Activated naive CD4-positive, alpha-beta T cell treated with anti-CD3 and anti-CD28 coated beads, Interleukin-2, amount 50 U/mL, for 72 hours (primary cell): ENCODE results near the gene TXNDC11. TPM values are rescaled to one million over a fixed set of nuclear protein-coding genes. Genes with fewer than 3 reads are reported as not detected.

Experiments
- ATAC-seq, 2 donors: fragments of 150-1000 bp; cut with Tn5 transposase; 2 replicates each; pipeline ENCODE4 v1.10.0; 2021; ENCODE audit warnings: mild to moderate bottlenecking in 2 of 2, moderate library complexity in 2 of 2
- DNase-seq, 2 donors: peaks; one replicate each; pipeline ENCODE4 v3.0.0; 2021 to 2022; ENCODE audit warnings: low spot score in 2 of 2
- H3K27ac Mint-ChIP-seq, 2 donors: one replicate each; pipeline ENCODE4 v1.8.0; 2022; ENCODE audit warnings: mild to moderate bottlenecking in 2 of 2, mixed read lengths in 2 of 2
- H3K36me3 Mint-ChIP-seq, 2 donors: one replicate each; pipeline ENCODE4 v1.8.0; 2022; ENCODE audit warnings: mixed read lengths in 2 of 2
- H3K9me3 Mint-ChIP-seq, 2 donors: one replicate each; pipeline ENCODE4 v1.8.0; 2022; ENCODE audit warnings: mixed read lengths in 2 of 2
- total RNA-seq, 2 donors: library from RNA; stranded (reverse); gene quantifications; one replicate each; pipeline ENCODE4 v1.2.3, GENCODE V29; 2022

The TXNDC11 gene
- total RNA-seq, 2 donors from 2014 or later: 26.3 to 32.9 TPM

DNA sequence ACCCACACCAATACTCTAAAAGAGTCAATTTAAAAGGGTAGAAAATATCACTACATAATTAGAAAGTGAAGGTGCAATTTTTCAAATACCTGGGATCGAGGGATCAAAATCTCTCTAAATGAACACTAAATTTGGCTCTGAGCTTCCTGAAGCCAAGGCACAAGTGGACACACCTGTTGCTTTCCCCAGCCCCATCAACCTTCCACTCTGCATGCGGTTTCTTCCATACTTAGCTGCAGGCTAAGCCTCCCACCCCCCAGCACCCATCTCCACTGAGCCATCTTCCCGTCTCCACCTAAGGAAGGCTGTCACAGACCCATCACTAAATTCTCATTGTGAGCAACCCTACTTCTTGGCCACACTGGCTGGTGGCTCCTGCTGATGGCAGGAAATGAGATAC, 30.5 kb downstream of the TXNDC11 start:
- no peak for ATAC-seq
- DNase-seq: no peak
- peak overlapping the region in 1 of 2 donors; percentile 19 for H3K27ac Mint-ChIP-seq
- peaks cover 0 to 10% of the 10 kb centered on the region in 2 donors for H3K36me3 Mint-ChIP-seq
- H3K9me3 Mint-ChIP-seq: no peaks in the 10 kb centered on the region

DNA sequence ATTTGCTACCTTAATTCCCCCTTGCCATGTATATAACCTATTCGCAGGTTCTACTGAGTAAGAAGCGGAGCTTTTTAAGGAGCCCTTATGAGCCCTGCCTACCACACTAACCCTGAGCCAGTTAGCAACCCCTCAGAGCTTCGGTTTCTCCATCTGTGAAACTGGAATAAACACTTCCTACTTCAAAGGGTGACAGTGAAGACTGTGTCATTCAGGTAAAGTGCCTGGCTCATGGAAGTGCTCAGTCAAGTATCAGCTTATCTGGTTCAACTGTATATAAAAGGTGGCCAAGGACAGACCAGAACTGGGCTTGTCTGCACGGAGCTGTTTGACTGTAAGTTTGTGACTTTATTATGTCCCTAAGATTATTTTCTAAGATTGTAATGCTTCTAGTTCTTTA, 31.0 kb downstream of the TXNDC11 start:
- DNase-seq (no peak), ATAC-seq (no peak)
- no peaks in the 10 kb centered on the region for H3K9me3 Mint-ChIP-seq
- peaks cover 0 to 10% of the 10 kb centered on the region in 2 donors for H3K36me3 Mint-ChIP-seq
- H3K27ac Mint-ChIP-seq: peak overlapping the region in 1 of 2 donors; percentile 44

DNA sequence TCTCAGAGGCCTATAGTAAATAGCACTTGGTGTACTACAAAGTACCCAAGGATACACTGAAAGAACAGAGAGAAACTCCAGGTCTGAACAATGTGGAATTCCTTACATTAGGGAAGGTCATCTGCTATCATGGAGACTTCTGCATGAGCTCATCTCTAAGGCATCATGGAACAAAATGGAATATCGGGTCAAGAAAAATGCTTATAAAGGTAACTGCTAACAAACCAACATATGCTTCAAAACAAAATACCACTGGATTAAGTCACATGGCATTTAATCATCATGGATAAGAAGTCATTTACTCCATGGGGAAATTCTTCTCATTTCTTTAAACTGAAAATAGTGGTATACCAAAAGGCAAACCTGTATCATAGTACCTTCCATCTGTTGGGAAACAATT, 34.2 kb downstream of the TXNDC11 start:
- Mint-ChIP-seq H3K27ac (no peak overlapping the region), H3K9me3 (no peaks in the 10 kb centered on the region), H3K36me3 (peaks cover 0 to 11% of the 10 kb centered on the region in 2 donors)
- no peak for ATAC-seq
- no peak for DNase-seq

DNA sequence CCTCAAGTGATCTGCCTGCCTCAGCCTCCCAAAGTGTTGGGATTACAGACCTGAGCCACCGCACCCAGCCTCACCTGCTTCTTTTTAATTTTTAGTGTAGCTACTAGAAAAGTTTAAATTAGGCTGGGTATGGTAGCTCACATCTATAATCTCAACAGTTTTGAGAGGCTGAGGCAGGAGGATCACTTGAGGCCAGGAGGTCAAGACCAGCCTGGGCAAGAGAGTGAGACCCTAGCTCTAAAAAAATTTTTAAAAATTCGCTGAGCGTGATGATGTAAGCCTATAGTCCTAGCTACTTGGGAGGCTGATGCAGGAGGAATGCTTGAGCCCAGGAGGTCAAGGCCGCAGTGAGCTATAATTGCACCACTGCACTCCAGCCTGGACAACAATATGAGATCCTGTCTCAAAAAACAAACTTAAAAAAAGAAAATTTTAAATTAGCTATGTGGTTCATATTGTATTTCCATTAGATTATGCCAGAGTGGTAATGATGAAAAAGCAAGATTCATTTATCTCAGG, 34.9 kb downstream of the TXNDC11 start:
- ATAC-seq (no peak), DNase-seq (no peak)
- no peaks in the 10 kb centered on the region for H3K9me3 Mint-ChIP-seq
- H3K36me3 Mint-ChIP-seq: peaks cover 0 to 11% of the 10 kb centered on the region in 2 donors
- no peak overlapping the region for H3K27ac Mint-ChIP-seq

DNA sequence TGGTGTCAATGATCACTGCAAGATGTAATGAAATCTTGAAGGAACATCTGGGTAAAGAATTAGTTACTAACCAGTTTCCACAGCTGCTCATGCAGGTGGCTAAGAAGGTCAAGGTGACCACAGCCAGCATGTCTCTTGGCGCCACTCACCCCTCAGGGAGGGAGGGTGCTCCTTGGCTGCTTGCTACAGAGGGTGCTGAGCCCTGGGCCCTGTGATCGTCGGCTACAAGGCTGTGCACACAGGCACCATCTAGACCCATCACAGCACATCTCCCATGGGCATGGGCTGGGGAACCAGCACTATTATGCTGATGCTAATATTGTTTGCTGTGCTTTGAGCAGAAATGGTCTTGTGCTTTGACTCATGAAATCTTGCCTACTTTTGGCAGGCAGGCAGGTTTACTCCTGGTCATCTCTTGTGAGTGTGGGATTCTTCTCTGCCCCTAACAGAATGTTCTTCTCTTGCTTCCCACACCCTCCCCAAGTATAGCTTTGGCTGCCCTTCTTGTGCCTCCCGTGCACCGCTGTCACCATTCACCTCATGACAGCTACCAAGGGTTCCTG, 36.4 kb downstream of the TXNDC11 start:
- DNase-seq (no peak), ATAC-seq (peak in 1 of 2 donors; percentile 20)
- Mint-ChIP-seq H3K27ac (no peak overlapping the region), H3K9me3 (no peaks in the 10 kb centered on the region), H3K36me3 (peaks cover 0 to 15% of the 10 kb centered on the region in 2 donors)

DNA sequence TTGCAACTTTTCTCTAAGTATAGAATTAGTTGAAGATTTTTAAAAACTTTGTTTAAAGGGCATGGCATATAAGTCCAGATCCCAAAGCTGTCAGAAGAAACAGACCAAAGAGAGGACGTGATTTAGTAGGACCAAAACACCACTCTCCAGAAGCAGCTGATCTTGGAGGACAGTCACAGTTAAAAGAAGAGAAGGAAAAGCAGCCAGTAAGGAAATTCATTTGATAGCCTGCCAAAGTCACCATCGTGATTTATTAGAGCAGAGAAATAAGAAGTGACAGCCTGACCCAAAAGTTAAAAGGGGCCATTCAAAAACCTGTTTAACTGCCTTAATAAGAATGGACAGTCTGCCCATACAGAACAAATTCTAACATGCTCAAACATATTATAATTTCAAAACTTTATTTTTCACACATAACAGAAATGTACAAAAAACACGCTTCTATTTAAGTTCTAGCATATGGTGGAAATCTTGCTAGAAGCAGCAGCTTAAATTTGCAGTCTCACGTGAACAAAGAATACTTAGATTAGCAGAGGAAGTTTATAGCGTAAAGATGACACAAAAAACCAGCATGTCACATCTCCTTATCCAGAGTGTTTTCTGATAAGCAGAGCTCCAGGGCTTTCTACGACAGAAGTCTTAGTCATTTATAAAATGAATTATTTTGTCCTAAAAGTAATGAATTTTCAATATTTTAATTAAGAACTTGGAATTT, 37.2 kb downstream of the TXNDC11 start:
- no peak for DNase-seq
- Mint-ChIP-seq H3K36me3 (peaks cover 0 to 15% of the 10 kb centered on the region in 2 donors), H3K27ac (no peak overlapping the region), H3K9me3 (no peaks in the 10 kb centered on the region)
- ATAC-seq: no peak

DNA sequence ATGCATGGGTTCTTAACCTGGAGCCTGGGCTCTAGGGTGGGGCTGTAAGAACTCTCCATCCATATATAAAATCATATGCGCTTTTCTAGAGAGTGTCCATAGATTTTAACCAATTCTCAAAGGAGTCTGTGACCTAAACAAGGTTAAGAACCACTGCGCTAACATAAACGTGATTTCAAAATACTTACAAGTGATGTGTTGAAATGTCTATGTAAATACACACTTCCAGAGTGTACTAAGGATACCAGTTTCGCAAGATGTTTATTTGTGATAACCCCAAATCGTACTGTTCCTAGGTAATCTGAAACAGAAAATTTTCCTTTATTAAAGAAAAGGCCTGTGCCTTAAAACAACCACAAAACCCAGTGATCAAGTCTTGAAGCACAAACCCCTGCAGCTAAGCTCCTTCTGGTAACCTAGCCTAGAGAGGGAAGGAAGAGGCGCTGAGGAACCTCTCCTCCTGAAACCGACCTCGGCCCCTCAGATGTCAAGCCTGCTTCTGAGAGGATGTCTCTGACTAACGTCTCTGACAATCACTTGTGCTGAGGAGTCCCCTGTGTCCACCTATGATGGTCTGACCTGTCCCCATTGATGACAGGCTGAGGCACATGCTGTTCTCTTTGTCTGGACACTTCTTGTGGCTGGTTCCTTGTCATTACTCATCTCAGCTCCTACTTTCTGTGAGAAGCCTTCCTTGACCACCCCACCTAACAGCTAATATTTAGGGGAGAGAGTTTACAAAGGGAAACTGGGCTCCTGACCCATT, 42.2 kb downstream of the TXNDC11 start:
- peaks cover 6 to 28% of the 10 kb centered on the region in 2 donors for H3K36me3 Mint-ChIP-seq
- no peak overlapping the region for H3K27ac Mint-ChIP-seq
- H3K9me3 Mint-ChIP-seq: no peaks in the 10 kb centered on the region
- DNase-seq (no peak), ATAC-seq (no peak)

DNA sequence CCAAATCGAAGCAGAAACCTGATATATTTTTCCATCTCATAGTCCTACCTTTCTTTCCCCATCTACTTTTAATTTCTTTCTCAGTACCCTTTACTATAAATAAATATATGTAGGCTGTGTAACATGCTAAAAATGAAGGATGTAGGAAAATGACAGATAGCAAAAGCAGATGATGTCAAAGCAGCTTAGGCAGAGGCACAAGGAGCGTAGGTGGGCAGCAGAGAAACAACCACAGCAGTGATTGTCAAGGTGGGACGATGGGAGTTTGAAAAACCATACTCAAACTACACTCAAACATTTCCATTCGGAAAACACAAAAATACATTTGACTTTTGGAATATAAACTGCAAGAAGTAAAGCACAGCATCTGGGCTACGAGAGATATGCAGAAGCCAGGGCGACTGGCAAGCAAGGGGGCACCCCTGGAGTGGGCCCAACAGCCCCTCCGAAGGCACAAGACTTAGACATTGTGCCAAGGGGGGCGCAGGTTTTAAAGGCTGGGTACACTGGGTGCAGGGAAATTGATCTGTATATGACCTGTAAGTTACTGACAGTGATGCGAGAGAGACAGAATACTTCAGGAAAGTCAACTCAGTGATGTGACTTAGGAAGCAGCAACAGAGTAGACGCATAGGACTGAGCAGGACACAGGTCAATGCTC, 43.3 kb downstream of the TXNDC11 start:
- Mint-ChIP-seq H3K9me3 (no peaks in the 10 kb centered on the region), H3K27ac (peak overlapping the region in 1 of 2 donors; percentile 87), H3K36me3 (peaks cover 6 to 27% of the 10 kb centered on the region in 2 donors)
- no peak for DNase-seq
- no peak for ATAC-seq

DNA sequence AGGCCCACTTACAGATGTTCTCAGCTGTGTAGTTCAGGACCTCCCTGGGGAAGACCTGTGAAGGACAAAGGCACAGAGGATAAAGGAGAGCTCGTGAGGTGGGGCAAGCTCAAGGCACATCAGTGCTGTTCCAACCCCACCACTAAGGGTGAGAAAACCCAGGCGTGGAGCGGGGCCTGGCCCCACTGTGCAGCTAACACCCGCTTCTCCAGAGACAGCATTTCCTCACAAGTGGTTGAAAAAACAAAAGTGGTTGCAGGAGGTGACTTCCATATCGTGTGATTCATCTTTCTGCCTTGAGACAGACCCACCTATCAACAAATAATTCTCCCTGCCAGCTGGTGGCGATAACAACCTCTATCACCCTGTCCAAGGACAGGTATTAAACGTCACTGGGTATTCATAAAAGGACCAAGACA, 44.4 kb downstream of the TXNDC11 start:
- Mint-ChIP-seq H3K9me3 (no peaks in the 10 kb centered on the region), H3K36me3 (peaks cover 6 to 27% of the 10 kb centered on the region in 2 donors), H3K27ac (peak overlapping the region; percentile 15 to 84)
- DNase-seq (peak in 1 of 2 donors; percentile 25), ATAC-seq (peak; percentile 73 to 80)

DNA sequence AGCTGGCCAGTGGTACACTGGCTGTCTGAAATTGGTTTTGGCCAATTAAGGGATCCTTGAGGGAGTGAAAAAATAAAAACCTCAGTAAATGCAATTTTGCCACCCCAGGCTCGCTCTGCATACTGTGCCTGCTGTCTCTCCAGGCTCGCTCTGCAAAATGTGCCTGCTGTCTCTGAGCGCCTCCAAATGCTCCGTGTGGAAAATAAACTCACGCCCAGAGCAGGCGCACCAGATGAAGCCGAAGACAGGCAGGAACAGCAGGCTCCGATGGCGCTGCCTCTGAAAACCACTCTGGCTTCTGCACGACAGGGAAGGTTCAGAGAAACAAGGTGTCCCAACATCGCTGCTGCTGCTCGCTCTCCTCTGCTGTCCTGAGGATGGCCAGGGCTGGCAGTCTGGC, 45.3 kb downstream of the TXNDC11 start:
- Mint-ChIP-seq H3K36me3 (peaks cover 6 to 28% of the 10 kb centered on the region in 2 donors), H3K27ac (peak overlapping the region; percentile 31 to 56), H3K9me3 (no peaks in the 10 kb centered on the region)
- no peak for ATAC-seq
- DNase-seq: no peak

DNA sequence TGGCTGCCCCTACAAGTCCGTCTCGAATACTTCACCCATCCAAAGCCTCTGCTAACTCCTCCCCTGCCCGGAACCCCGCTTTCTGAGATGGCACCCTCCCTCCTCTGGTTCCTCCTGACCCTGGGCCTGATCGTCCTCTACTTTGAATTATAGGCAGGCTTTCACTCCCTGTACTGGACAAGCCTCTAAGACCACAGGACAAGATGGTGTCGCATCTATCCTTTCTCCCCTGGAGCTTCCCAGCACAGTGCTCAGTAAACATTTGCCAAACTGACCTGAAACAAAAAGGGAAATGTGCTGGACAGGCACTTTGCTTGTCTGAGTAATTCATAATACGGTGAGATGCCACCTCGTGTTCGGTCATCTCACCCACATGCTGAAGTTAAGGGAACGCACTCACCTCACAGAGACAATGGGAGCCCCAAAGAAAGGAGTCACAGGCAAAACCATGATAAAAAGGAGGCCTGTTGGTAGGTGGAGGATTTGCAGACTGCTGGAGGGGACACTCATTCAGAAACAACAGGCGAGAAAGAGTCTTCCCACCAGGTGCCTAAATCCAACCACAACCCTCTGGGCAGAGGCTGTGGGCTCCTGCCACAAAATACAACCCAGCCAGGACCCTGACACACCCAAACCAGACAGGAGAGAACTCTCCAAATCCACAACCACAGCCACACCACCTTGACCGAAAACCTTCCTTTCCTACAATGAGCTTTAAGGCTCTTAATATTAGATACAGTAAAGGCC, 46.2 kb downstream of the TXNDC11 start:
- Mint-ChIP-seq H3K9me3 (no peaks in the 10 kb centered on the region), H3K36me3 (peaks cover 14 to 31% of the 10 kb centered on the region in 2 donors), H3K27ac (peak overlapping the region; percentile 31 to 62)
- ATAC-seq (peak; percentile 45 to 56), DNase-seq (no peak)

DNA sequence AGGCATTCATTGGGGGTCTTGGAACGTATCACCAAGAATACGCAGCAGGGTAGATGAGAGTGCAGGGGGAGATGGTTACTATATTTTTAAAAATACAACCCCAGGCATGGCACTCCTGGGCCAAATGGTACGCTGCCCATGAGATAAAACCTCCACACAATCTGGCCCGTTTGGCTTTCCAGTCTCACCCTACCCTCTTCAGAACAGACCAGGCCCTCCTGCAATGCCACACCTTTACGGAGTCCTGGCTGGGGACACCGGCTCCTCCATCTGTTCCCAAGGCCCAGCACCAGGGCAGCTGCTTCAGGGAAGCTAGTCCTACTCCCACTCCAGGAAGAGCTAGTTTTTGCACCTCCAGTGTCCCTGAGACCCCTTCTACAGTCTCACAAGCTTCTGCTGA, 50.0 kb downstream of the TXNDC11 start:
- Mint-ChIP-seq H3K27ac (peak overlapping the region in 1 of 2 donors; percentile 38), H3K9me3 (no peaks in the 10 kb centered on the region), H3K36me3 (peaks cover 22 to 35% of the 10 kb centered on the region in 2 donors)
- DNase-seq (no peak), ATAC-seq (no peak)

DNA sequence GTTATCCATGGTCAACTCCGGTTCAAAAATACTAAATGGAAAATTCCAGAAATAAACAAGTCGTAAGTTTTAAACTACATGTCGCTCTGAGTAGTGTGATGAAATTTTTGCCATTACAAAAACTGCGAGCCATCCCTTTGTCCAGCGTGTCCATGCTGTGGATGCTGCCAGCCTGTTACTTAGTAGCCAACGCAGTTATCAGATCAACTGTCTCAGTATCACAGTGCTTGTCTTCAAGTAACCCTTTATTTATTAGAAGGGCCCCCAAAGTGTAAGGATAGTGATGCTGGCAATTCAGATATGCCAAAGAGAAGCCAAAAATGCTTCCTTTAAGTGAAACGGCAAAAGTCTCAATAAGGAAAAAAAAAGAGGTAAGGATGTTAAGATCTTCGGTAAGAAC, 50.5 kb downstream of the TXNDC11 start:
- no peaks in the 10 kb centered on the region for H3K9me3 Mint-ChIP-seq
- no peak for DNase-seq
- no peak for ATAC-seq
- peak overlapping the region in 1 of 2 donors; percentile 53 for H3K27ac Mint-ChIP-seq
- H3K36me3 Mint-ChIP-seq: peaks cover 26 to 38% of the 10 kb centered on the region in 2 donors

DNA sequence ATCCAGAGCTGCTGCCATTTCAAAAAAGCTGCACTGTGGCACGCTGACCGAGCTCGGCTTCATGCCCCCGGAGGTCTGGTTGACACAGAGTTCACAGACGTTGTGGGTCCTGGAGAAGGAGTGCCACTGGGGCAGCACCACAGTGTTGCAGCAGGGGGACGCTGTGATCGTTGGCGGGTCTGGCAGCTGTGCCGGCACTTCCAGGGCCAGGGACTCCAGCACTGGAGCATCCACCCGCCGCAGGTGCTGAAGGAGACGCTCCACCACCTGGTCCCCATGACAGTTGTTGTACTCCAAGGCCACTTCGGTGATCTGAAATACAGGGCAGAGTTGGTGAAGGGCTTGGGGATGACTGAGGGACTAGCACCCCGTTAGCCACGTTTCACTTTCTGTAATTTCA, 50.9 kb downstream of the TXNDC11 start:
- Mint-ChIP-seq H3K36me3 (peaks cover 26 to 38% of the 10 kb centered on the region in 2 donors), H3K27ac (peak overlapping the region in 1 of 2 donors; percentile 53)
- no peak for ATAC-seq

DNA sequence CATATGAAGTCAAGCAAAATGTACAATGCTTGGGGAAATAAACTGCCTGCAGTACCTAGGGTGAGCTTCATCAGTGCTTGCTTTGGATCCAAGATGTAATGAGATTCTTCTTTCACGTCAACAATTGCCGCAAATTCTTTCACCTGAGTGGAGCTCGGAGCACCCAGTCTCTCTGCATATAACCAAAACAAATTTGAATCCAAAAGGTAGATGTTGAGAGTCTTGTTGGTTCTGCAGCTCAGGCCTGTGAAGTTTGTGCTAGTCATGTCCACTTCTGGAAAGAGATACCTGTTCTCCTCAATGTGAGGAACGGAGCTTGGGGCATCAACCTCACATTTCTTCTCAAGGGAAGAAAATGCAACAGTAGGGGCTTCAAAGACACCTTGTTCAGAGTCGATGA, 51.4 kb downstream of the TXNDC11 start:
- Mint-ChIP-seq H3K9me3 (no peaks in the 10 kb centered on the region), H3K36me3 (peaks cover 23 to 37% of the 10 kb centered on the region in 2 donors), H3K27ac (peak overlapping the region in 1 of 2 donors; percentile 55)
- DNase-seq (no peak), ATAC-seq (no peak)

More for the DNA sequence above, 50.9 kb downstream of the TXNDC11 start:
- no peaks in the 10 kb centered on the region for H3K9me3 Mint-ChIP-seq
- no peak for DNase-seq
